ENCODE data around the gene RAD51B.

The RAD51B gene

DNA sequence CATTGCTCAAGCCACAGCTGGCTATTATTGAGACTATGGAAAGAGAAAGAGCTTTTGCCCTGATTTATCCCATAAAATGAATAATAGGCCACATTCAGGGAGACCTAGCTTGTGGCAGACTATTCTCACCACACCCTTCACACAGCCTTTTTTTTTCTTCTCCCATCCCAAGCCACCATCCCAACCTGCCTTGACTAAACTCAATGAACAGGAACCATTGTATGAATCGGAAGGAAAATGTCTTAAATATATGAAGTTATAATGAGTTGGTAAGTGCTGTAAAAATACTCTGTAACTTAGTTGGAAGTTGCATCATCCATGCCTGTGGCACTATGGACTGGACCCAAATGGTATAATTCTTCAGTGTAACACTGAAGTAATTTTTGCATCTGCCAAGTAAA lies 338.4 kb downstream of the RAD51B start:
- Histone ChIP-seq H3K27ac (ENCODE audit: poor library complexity, severe bottlenecking) (peak overlapping the region; percentile 3), H3K4me1 (ENCODE audit: insufficient read depth, poor library complexity, severe bottlenecking) (peaks cover 15% of the 10 kb centered on the region)
- DNase-seq (ENCODE audit: low spot score), result no peak

DNA sequence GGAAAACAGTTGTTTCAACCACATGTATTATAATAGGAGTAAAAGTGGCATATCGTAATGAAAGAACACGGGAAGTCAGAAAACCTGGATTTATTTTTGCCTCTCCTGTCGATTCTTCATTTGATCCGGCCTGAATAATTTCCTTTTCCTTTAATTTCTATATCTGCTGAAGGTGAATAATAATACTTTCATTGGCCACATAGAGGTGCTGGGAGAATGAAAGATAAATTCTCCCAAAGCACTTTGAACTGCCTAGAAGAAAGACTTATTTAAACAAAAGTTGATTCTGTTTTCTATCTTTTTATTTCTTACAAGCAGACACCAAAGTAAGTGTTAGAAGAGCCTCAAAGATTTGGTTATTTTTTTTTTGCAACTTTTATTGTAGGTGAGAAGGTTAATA lies 339.1 kb downstream of the RAD51B start:
- TF ChIP-seq, protein P1, sequence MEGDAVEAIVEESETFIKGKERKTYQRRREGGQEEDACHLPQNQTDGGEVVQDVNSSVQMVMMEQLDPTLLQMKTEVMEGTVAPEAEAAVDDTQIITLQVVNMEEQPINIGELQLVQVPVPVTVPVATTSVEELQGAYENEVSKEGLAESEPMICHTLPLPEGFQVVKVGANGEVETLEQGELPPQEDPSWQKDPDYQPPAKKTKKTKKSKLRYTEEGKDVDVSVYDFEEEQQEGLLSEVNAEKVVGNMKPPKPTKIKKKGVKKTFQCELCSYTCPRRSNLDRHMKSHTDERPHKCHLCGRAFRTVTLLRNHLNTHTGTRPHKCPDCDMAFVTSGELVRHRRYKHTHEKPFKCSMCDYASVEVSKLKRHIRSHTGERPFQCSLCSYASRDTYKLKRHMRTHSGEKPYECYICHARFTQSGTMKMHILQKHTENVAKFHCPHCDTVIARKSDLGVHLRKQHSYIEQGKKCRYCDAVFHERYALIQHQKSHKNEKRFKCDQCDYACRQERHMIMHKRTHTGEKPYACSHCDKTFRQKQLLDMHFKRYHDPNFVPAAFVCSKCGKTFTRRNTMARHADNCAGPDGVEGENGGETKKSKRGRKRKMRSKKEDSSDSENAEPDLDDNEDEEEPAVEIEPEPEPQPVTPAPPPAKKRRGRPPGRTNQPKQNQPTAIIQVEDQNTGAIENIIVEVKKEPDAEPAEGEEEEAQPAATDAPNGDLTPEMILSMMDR (IDR thresholded peaks at IDR 0.05; ENCODE audit: poor library complexity, severe bottlenecking), result no peak
- no peak overlapping the region for H3K4me3 ChIP-seq (ENCODE audit: severe bottlenecking)
- H3K9me3 ChIP-seq (ENCODE audit: severe bottlenecking), result no peaks in the 10 kb centered on the region
- no peaks in the 10 kb centered on the region for H3K27me3 ChIP-seq (ENCODE audit: insufficient read depth, poor library complexity, severe bottlenecking)
- ATAC-seq (ENCODE audit: low read depth) (no peak), DNase-seq (ENCODE audit: low spot score) (no peak)
- H3K36me3 ChIP-seq (ENCODE audit: low read depth), result no peaks in the 10 kb centered on the region
- peak overlapping the region; percentile 3 for H3K27ac ChIP-seq (ENCODE audit: poor library complexity, severe bottlenecking)
- H3K4me1 ChIP-seq (ENCODE audit: insufficient read depth, poor library complexity, severe bottlenecking), result peaks cover 15% of the 10 kb centered on the region

More for the DNA sequence above, 338.4 kb downstream of the RAD51B start:
- ATAC-seq (ENCODE audit: low read depth), result no peak
- TF ChIP-seq, protein P1 (IDR thresholded peaks at IDR 0.05; ENCODE audit: poor library complexity, severe bottlenecking), result no peak
- no peaks in the 10 kb centered on the region for H3K9me3 ChIP-seq (ENCODE audit: severe bottlenecking)
- no peaks in the 10 kb centered on the region for H3K36me3 ChIP-seq (ENCODE audit: low read depth)
- no peaks in the 10 kb centered on the region for H3K27me3 ChIP-seq (ENCODE audit: insufficient read depth, poor library complexity, severe bottlenecking)
- no peak overlapping the region for H3K4me3 ChIP-seq (ENCODE audit: severe bottlenecking)

DNA sequence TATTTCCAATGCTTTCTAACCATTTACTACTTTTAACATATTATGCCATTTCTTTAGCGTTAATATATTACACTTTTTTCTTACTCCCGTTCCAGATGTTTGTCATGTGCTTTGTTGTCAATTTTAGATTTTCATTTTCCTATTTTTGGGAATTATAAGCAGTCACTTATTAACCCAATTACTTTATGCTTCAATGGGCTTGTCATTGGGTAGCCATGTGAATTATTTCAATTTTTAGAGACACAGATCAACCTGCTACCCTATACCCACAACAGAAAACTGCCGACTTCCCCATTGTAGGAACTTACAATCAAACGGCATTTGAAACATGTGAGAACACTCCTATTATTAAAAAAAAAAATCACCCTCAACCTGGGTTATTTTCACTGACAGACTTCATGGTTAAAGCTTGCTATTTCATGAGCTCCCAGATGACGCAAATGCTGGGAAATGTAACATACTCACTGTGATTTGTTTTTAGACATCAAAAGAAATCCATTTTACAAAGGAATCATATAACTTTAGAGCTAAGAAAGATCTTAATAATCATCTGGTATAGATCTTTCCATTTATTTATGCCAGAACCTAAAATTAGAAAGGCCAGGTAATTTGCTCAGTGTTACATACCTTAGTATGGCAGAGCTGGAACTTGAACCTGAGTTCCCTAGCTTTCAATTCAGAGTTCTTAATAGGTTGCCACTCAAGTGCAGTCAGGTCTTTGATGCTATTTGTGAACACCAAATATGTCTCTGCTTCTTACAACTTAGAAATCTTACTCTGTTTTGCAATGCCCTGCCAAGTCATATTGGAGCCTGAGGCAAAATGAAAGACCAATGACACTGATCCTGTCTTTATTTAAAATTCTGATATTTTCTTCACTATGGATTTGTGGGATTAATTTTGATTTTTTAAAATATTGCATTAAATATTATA lies 340.4 kb downstream of the RAD51B start:
- no peaks in the 10 kb centered on the region for H3K9me3 ChIP-seq (ENCODE audit: severe bottlenecking)
- H3K4me3 ChIP-seq (ENCODE audit: severe bottlenecking), result no peak overlapping the region
- H3K4me1 ChIP-seq (ENCODE audit: insufficient read depth, poor library complexity, severe bottlenecking), result peaks cover 19% of the 10 kb centered on the region
- no peaks in the 10 kb centered on the region for H3K36me3 ChIP-seq (ENCODE audit: low read depth)
- no peak for DNase-seq (ENCODE audit: low spot score)
- H3K27ac ChIP-seq (ENCODE audit: poor library complexity, severe bottlenecking), result no peak overlapping the region
- H3K27me3 ChIP-seq (ENCODE audit: insufficient read depth, poor library complexity, severe bottlenecking), result no peaks in the 10 kb centered on the region
- TF ChIP-seq, protein P1 (IDR thresholded peaks at IDR 0.05; ENCODE audit: poor library complexity, severe bottlenecking), result no peak
- ATAC-seq (ENCODE audit: low read depth), result no peak

DNA sequence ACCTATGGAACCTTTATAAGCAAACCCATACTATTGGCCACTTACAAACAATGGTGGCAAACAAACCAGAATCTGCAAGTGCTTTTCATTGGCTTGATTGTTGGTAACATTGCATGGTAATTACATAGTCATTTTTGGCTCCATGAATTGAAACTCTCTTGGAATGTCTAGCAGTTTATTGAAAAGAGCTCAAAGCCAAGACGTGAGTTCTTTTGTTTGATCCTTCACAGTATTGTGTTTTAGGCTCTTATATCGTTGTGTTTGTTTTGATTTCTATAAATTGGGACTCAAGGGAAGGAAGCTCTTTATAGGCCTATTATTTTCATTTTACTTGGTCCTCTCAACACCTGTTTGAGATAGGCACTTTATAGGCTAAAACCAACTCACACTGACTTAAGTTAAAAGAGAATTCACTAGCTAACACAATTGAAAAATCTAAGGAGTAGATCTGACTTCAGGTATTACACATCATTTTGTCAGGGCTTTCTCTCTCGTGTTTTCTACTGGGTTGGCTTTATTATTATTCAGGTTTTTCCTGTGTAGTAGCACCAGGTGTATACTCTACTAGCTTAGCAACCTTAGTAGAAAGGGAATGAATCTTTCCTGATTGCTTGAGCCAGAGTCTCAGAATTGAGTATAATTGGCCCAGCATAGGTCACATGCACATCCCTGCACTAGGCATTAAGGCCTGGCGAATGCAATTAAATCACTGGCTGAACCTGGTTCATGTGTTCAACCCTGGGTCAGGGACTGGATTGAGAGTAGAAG lies 341.4 kb downstream of the RAD51B start:
- Histone ChIP-seq H3K9me3 (ENCODE audit: severe bottlenecking) (no peaks in the 10 kb centered on the region), H3K36me3 (ENCODE audit: low read depth) (no peaks in the 10 kb centered on the region), H3K27ac (ENCODE audit: poor library complexity, severe bottlenecking) (no peak overlapping the region), H3K4me3 (ENCODE audit: severe bottlenecking) (no peak overlapping the region), H3K4me1 (ENCODE audit: insufficient read depth, poor library complexity, severe bottlenecking) (peaks cover 19% of the 10 kb centered on the region), H3K27me3 (ENCODE audit: insufficient read depth, poor library complexity, severe bottlenecking) (no peaks in the 10 kb centered on the region)
- TF ChIP-seq, protein P1 (IDR thresholded peaks at IDR 0.05; ENCODE audit: poor library complexity, severe bottlenecking), result no peak
- ATAC-seq (ENCODE audit: low read depth), result no peak
- DNase-seq (ENCODE audit: low spot score), result no peak

All from RWPE2 (cell line).